K562 (cell line): ENCODE data around the gene SLC26A2. TPM values are rescaled to one million over a fixed set of nuclear protein-coding genes. Genes with fewer than 3 reads are reported as not detected.
"Not testable (repeated sequence)": the region's sequence is repeated elsewhere in the genome, so short reads cannot be mapped to it uniquely, and the experiment has no call there.

Source experiments
- FOXA3 ChIP-seq, 2 experiments: fragments of 450-650 bp in 1 of 2; sonication (generic) in 1 of 2; formaldehyde crosslinking; IDR thresholded peaks in 1 of 2; conservative IDR thresholded peaks in 1 of 2; 2 replicates each; pipeline versions ENCODE4 v1.4.0 to v1.8.0; 2020 to 2022; ENCODE audit warnings: mild to moderate bottlenecking in 2 of 2, missing genetic modification reagents in 1 of 2
- IFI16 ChIP-seq: fragments of 250-450 bp; sonication (Bioruptor Pico); IDR thresholded peaks from 2 replicates; pipeline ENCODE4 v2.1.2; 2022; ENCODE audit warnings: mild to moderate bottlenecking, inconsistent platforms
- MECOM ChIP-seq: fragments of 250-450 bp; sonication (Bioruptor Pico); IDR thresholded peaks from 2 replicates; pipeline ENCODE4 v1.8.0; 2022; ENCODE audit warnings: inconsistent platforms
- NFE2L1 ChIP-seq: fragments of 450-650 bp; IDR thresholded peaks from 2 replicates; pipeline ENCODE4 v1.6.1; 2016; ENCODE audit warnings: missing genetic modification characterization, low read depth, mild to moderate bottlenecking, missing compliant biosample characterization, moderate library complexity, borderline replicate concordance
- NR4A1 ChIP-seq, 2 experiments: fragments of 250-450 bp in 1 of 2; fragments of 450-650 bp in 1 of 2; sonication (Bioruptor Pico) in 1 of 2; IDR thresholded peaks; 2 replicates each; pipeline versions ENCODE4 v1.4.0 to v1.6.1; 2016 to 2020; ENCODE audit warnings: mild to moderate bottlenecking in 2 of 2, missing compliant biosample characterization in 1 of 2, missing genetic modification characterization in 1 of 2, moderate library complexity in 1 of 2
- TCFL5 ChIP-seq: fragments of 250-450 bp; sonication (Bioruptor Pico); conservative IDR thresholded peaks from 2 replicates; pipeline ENCODE4 v1.6.1; 2021; ENCODE audit warnings: mild to moderate bottlenecking, moderate library complexity, matching md5 sums
- ZFP1 ChIP-seq: fragments of 450-650 bp; formaldehyde crosslinking; IDR thresholded peaks from 2 replicates; pipeline ENCODE4 v1.4.0; 2020; ENCODE audit warnings: mild to moderate bottlenecking, mixed read lengths
- ZKSCAN8 ChIP-seq: fragments of 200-800 bp; sonication (Bioruptor generic); IDR thresholded peaks from 2 replicates; pipeline ENCODE4 v1.6.1; 2016; ENCODE audit warnings: missing genetic modification characterization, missing compliant biosample characterization
- ZNF197 ChIP-seq: fragments of 200-800 bp; sonication (Bioruptor generic); IDR thresholded peaks from 2 replicates; pipeline ENCODE4 v1.6.1; 2016; ENCODE audit warnings: low read depth, missing genetic modification characterization, missing compliant biosample characterization
- ZNF311 ChIP-seq: fragments of 250-450 bp; sonication (Bioruptor Pico); IDR thresholded peaks from 2 replicates; pipeline ENCODE4 v1.4.0; 2020; ENCODE audit warnings: mild to moderate bottlenecking, moderate library complexity
- ZNF324 ChIP-seq: fragments of 250-450 bp; sonication (Bioruptor Pico); IDR thresholded peaks from 2 replicates; pipeline ENCODE4 v1.4.0; 2020; ENCODE audit warnings: mild to moderate bottlenecking
- ZNF76 ChIP-seq: fragments of 250-450 bp; sonication (Bioruptor Pico); IDR thresholded peaks from 2 replicates; pipeline ENCODE4 v1.4.0; 2020; ENCODE audit warnings: mild to moderate bottlenecking, moderate library complexity, borderline replicate concordance
- polyA plus RNA-seq, 8 experiments: library from polyadenylated mRNA; depleted of rRNA in 4 of 8; stranded (reverse) in 5 of 8; unstranded in 3 of 8; fragments of >200 nt; fragmentation: Nextera tagmentation in 2 of 8; fragmentation: Illumina TruSeq in 1 of 8; extraction: Ambion mirVana in 2 of 8; extraction: Trizol in 1 of 8; gene quantifications; 2 replicates each; pipeline versions ENCODE4 v1.2.1 to v1.2.3, GENCODE V29; 2011 to 2014; ENCODE audit warnings: inconsistent platforms in 1 of 8, missing spikeins in 1 of 8
- total RNA-seq, 7 experiments: library from RNA; depleted of rRNA in 6 of 7; stranded (reverse); fragments of >200 nt in 6 of 7; fragmentation: Illumina TruSeq in 2 of 7; extraction: Trizol in 2 of 7; gene quantifications; 2 replicates each; pipeline versions ENCODE4 v1.2.1 to v1.2.3, GENCODE V29; 2011 to 2021; ENCODE audit warnings: low replicate concordance in 1 of 7
- TF ChIP-seq, protein P1 (sequence below): fragments of 450-650 bp; formaldehyde crosslinking; IDR thresholded peaks from 2 replicates; pipeline ENCODE4 v1.4.0; 2020; ENCODE audit warnings: mild to moderate bottlenecking, moderate library complexity
- TF ChIP-seq, protein P2 (sequence below): fragments of 450-650 bp; IDR thresholded peaks from 2 replicates; pipeline ENCODE4 v1.6.1; 2017; ENCODE audit warnings: antibody characterized with exemption, mild to moderate bottlenecking
- TF ChIP-seq, protein P3 (sequence below): fragments of 250-450 bp; sonication (Bioruptor Pico); IDR thresholded peaks from 2 replicates; pipeline ENCODE4 v1.8.0; 2022; ENCODE audit warnings: moderate library complexity, mild to moderate bottlenecking, inconsistent platforms
- TF ChIP-seq, protein P4 (sequence below), 2 experiments: fragments of 200-800 bp in 1 of 2; sonication (Bioruptor generic) in 1 of 2; sonication (generic) in 1 of 2; formaldehyde crosslinking in 1 of 2; IDR thresholded peaks in 1 of 2; conservative IDR thresholded peaks in 1 of 2; 2 replicates each; pipeline versions ENCODE4 v1.5.0 to v1.6.1; 2016 to 2020; ENCODE audit warnings: missing compliant biosample characterization in 1 of 2, missing genetic modification characterization in 1 of 2, missing genetic modification reagents in 1 of 2

Gene SLC26A2
- total and polyA plus RNA-seq, 9 of the 15 experiments (the other 6 are each of a cell fraction or from before 2014, with no cell fraction given) = 1.1 to 6.3 (median 3.6) TPM

DNA sequence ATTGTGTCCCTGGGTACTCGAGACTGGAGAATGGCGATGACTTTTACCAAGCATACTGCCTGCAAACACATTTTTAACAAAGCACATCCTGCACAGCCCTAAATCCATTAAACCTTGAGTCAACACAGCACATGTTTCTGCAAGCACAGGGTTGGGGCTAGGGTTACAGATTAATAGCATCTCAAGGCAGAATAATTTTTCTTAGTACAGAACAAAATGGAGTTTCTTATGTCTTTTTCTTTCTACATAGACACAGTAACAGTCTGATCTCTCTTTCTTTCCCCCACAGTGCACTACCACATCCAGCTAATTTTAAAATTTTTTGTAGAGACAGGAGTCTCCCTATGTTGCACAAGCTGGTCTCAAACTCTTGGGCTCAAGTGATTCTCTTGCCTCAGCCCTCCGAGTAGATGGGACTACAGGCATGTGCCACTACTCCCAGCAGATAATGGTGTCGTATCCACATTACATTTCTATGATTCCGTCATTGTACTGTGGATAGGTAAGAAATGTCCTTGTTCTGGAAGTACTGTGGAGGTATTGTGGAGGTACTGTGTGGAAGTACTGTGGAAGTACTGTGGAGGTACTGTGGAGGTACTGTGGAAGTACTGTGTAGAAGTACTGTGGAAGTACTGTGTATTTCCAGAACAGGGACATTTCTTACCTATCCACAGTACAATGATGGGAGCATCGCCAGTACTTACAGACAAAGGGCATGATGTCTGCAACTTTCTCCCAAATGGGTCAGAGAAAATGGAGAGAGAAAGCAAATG lies 17.2 kb upstream of the SLC26A2 start (continued):
- TF ChIP-seq TCFL5 (peak; percentile 43; the same call in 1 of the 2 replicates), ZNF324 (CRISPR knock-in tag) (0 out of 2 replicates have a peak, but pooled peaks have one; percentile 17), FOXA3 (CRISPR knock-in tag; conservative IDR thresholded peaks at IDR 0.05 in 1 of 2, IDR thresholded peaks at IDR 0.05 in 1 of 2) (peak; percentile 25 to 81; a peak in 1 of 4 replicates), MECOM (CRISPR knock-in tag) (peak; percentile 62; the same call in 1 of the 2 replicates), ZNF197 (CRISPR knock-in tag) (peak; percentile 81; the same call in 1 of the 2 replicates), ZNF311 (peak; percentile 92), ZFP1 (CRISPR knock-in tag) (peak; percentile 56; the same call in 1 of the 2 replicates), ZNF76 (CRISPR knock-in tag) (peak; percentile 83; the same call in 1 of the 2 replicates), IFI16 (CRISPR knock-in tag) (0 out of 2 replicates have a peak, but pooled peaks have one; percentile 1), ZKSCAN8 (CRISPR knock-in tag) (0 out of 2 replicates have a peak, but pooled peaks have one; percentile 35), NR4A1 (tag; IDR thresholded peaks at IDR 0.05) (peak; percentile 95), NFE2L1 (tag) (peak; percentile 18; the same call in 1 of the 2 replicates)
- TF ChIP-seq, protein P1, sequence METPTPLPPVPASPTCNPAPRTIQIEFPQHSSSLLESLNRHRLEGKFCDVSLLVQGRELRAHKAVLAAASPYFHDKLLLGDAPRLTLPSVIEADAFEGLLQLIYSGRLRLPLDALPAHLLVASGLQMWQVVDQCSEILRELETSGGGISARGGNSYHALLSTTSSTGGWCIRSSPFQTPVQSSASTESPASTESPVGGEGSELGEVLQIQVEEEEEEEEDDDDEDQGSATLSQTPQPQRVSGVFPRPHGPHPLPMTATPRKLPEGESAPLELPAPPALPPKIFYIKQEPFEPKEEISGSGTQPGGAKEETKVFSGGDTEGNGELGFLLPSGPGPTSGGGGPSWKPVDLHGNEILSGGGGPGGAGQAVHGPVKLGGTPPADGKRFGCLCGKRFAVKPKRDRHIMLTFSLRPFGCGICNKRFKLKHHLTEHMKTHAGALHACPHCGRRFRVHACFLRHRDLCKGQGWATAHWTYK (CRISPR knock-in tag) = 0 out of 2 replicates have a peak, but pooled peaks have one; percentile 38
- TF ChIP-seq, protein P2, sequence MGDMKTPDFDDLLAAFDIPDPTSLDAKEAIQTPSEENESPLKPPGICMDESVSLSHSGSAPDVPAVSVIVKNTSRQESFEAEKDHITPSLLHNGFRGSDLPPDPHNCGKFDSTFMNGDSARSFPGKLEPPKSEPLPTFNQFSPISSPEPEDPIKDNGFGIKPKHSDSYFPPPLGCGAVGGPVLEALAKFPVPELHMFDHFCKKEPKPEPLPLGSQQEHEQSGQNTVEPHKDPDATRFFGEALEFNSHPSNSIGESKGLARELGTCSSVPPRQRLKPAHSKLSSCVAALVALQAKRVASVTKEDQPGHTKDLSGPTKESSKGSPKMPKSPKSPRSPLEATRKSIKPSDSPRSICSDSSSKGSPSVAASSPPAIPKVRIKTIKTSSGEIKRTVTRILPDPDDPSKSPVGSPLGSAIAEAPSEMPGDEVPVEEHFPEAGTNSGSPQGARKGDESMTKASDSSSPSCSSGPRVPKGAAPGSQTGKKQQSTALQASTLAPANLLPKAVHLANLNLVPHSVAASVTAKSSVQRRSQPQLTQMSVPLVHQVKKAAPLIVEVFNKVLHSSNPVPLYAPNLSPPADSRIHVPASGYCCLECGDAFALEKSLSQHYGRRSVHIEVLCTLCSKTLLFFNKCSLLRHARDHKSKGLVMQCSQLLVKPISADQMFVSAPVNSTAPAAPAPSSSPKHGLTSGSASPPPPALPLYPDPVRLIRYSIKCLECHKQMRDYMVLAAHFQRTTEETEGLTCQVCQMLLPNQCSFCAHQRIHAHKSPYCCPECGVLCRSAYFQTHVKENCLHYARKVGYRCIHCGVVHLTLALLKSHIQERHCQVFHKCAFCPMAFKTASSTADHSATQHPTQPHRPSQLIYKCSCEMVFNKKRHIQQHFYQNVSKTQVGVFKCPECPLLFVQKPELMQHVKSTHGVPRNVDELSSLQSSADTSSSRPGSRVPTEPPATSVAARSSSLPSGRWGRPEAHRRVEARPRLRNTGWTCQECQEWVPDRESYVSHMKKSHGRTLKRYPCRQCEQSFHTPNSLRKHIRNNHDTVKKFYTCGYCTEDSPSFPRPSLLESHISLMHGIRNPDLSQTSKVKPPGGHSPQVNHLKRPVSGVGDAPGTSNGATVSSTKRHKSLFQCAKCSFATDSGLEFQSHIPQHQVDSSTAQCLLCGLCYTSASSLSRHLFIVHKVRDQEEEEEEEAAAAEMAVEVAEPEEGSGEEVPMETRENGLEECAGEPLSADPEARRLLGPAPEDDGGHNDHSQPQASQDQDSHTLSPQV = peak; percentile 96
- TF ChIP-seq, protein P3, sequence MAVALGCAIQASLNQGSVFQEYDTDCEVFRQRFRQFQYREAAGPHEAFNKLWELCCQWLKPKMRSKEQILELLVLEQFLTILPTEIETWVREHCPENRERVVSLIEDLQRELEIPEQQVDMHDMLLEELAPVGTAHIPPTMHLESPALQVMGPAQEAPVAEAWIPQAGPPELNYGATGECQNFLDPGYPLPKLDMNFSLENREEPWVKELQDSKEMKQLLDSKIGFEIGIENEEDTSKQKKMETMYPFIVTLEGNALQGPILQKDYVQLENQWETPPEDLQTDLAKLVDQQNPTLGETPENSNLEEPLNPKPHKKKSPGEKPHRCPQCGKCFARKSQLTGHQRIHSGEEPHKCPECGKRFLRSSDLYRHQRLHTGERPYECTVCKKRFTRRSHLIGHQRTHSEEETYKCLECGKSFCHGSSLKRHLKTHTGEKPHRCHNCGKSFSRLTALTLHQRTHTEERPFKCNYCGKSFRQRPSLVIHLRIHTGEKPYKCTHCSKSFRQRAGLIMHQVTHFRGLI (CRISPR knock-in tag) = peak; percentile 46; the same call in 1 of the 2 replicates
- TF ChIP-seq, protein P4, sequence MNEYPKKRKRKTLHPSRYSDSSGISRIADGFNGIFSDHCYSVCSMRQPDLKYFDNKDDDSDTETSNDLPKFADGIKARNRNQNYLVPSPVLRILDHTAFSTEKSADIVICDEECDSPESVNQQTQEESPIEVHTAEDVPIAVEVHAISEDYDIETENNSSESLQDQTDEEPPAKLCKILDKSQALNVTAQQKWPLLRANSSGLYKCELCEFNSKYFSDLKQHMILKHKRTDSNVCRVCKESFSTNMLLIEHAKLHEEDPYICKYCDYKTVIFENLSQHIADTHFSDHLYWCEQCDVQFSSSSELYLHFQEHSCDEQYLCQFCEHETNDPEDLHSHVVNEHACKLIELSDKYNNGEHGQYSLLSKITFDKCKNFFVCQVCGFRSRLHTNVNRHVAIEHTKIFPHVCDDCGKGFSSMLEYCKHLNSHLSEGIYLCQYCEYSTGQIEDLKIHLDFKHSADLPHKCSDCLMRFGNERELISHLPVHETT (CRISPR knock-in tag; conservative IDR thresholded peaks at IDR 0.05 in 1 of 2, IDR thresholded peaks at IDR 0.05 in 1 of 2) = peak in 1 of 2 experiments; percentile 67; a peak in 1 of 4 replicates
- not testable (repeated sequence) for TF ChIP-seq NR4A1 (CRISPR knock-in tag; IDR thresholded peaks at IDR 0.05)
